ENCODE results near the gene TMEM108. TPM values are rescaled to one million over a fixed set of nuclear protein-coding genes. Genes with fewer than 3 reads are reported as not detected.

TMEM108 gene
- total and polyA plus RNA-seq, 12 donors, result 0.40 to 4.0 (median 1.5) TPM

GRCh38 chr3:133065193-133065961 is 27.2 kb downstream of the TMEM108 start:
- H3K27ac ChIP-seq, result no peak overlapping the region
- no peaks in the 10 kb centered on the region for H3K9me3 ChIP-seq
- intact Hi-C loops (cut with DNase I), result no loop called here
- TF ChIP-seq CTCF (IDR thresholded peaks at IDR 0.05), result no peak
- no peak overlapping the region for H3K4me3 ChIP-seq
- ATAC-seq (no peak), DNase-seq (no peak)
- WGBS, 2 donors, result 97 to 98% methylated on average over 7 of the region's 7 CpGs
- H3K27me3 ChIP-seq, result no peaks in the 10 kb centered on the region
- no peaks in the 10 kb centered on the region for H3K36me3 ChIP-seq
- no peaks in the 10 kb centered on the region for H3K4me1 ChIP-seq

- intact Hi-C loops (cut with DNase I), result no loop called here
- no peak for TF ChIP-seq CTCF (IDR thresholded peaks at IDR 0.05)
- Histone ChIP-seq H3K36me3 (no peaks in the 10 kb centered on the region), H3K4me1 (no peaks in the 10 kb centered on the region), H3K27me3 (no peaks in the 10 kb centered on the region), H3K4me3 (no peak overlapping the region), H3K9me3 (no peaks in the 10 kb centered on the region), H3K27ac (no peak overlapping the region)
- no peak for ATAC-seq
- DNase-seq, result no peak
- WGBS, 2 donors, result 79 to 84% methylated on average over 2 of the region's 2 CpGs
Observed at GRCh38 chr3:133066026-133066425, 27.8 kb downstream of the TMEM108 start.

GRCh38 chr3:133069556-133070286 is 31.5 kb downstream of the TMEM108 start:
- H3K4me1 ChIP-seq, result no peaks in the 10 kb centered on the region
- no peak overlapping the region for H3K27ac ChIP-seq
- WGBS, 2 donors, result 96% methylated on average over 2 of the region's 2 CpGs
- H3K27me3 ChIP-seq, result no peaks in the 10 kb centered on the region
- DNase-seq (no peak), ATAC-seq (no peak)
- H3K36me3 ChIP-seq, result no peaks in the 10 kb centered on the region
- H3K4me3 ChIP-seq, result no peak overlapping the region
- intact Hi-C loops (cut with DNase I), result no loop called here
- no peaks in the 10 kb centered on the region for H3K9me3 ChIP-seq
- TF ChIP-seq CTCF (IDR thresholded peaks at IDR 0.05), result no peak

GRCh38 chr3:133074977-133075376 is 36.8 kb downstream of the TMEM108 start:
- Histone ChIP-seq H3K4me1 (no peaks in the 10 kb centered on the region), H3K4me3 (no peak overlapping the region), H3K27ac (no peak overlapping the region), H3K9me3 (no peaks in the 10 kb centered on the region), H3K36me3 (no peaks in the 10 kb centered on the region), H3K27me3 (no peaks in the 10 kb centered on the region)
- WGBS, 2 donors, result 80 to 85% methylated on average over 4 of the region's 4 CpGs
- no peak for TF ChIP-seq CTCF (IDR thresholded peaks at IDR 0.05)
- ATAC-seq (no peak), DNase-seq (no peak)
- intact Hi-C loops (cut with DNase I), result no loop called here
